HG03558 (cell line): ENCODE data around the gene GPR37.

Experiments
- ATAC-seq: cut with Tn5 transposase; IDR thresholded peaks from one replicate; pipeline ENCODE4 v1.9.1; 2021; ENCODE audit warnings: moderate number of reproducible peaks; ENCODE audit not compliant: unreplicated experiment; ENCODE audit errors: extremely low read depth

GPR37 gene

DNA sequence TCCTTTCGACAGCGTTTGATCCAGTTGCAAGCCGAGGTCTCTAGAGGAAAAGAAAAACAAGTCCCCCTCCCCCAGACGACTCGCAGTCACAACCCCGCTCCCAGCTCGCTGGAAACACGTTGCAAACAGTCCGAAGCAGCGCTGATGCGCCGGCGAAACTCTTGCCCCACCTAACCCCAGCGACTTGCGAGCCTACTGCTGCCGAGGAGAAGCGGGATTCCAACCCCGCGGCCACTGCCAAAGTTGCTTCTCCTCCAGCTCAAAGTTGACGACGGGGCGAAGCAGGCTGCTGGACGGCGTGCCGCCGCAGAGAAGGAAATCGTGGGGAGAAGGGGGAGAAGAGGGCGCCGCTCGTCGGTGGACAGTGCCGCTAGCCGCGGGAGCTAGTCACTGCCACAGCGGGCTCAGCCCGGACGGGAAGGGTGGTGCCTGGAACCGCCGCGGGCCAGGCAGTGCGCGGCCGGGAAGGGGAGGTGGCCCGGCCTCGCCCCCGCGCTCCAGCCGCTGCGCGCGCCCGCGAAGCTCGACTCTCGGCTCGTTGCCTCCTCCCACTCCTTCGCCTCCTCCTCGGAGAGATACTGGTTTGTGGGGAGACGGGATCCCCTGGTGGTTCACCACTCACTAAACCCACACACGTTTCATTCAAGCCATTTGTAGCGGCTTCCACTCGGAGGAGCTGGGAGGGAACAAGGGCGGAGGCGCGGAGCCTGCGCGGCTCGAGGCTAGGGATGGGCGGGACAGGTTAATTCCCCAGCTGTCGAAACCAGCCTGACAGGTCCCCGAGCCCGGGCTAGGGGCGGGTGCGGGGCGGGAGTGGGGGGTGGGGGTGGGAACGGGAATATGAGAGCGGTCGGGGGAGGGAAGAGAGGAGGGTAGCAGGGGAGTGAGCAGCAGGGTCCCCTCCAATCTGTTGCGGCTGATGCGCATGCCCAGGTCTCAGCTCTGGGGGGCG lies at the start of gene GPR37:
Gene GPR37, minus strand, starts transcription at position 392 of the 952 bp plus-strand sequence. CDS start 816 bp downstream, outside the sequence.
- no peak for ATAC-seq

DNA sequence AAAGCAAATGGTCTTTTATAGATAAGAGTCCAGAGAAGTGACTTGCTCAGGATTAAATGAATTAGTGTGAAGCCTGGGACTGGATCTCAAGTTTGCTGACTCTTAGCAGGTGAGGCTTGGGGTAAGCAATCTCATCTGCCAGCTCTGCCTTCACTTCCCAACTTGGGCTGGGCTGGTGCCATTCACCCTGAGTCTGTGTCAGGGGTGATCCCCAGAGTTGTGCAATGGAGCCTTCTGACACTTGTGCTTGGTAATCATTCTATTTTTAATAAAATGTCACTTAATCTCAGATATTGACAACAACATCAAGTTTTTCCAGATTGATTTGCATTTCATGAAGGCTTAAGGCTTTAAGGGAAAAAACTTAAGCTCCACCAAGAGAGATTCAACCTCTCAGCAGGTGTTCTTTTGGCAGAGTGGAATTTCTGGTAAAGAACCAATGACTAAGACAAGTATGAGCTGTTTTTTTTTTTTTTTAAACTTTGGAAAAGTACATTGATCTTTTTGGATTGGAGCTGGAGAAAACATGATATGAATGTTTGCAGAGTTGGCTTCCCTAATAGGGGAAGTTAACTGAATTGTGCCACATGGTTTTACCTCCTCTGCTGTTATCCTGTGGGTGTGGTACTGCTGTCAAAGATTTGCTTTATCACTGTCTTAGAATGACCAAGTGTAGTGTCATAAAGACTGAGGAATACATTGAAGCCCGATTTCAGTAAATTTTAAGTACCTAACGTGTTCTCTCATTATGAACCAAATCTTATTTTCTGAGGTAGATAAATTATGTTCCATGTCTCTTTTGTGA lies 48.6 kb upstream of the GPR37 start:
- ATAC-seq, result no peak

DNA sequence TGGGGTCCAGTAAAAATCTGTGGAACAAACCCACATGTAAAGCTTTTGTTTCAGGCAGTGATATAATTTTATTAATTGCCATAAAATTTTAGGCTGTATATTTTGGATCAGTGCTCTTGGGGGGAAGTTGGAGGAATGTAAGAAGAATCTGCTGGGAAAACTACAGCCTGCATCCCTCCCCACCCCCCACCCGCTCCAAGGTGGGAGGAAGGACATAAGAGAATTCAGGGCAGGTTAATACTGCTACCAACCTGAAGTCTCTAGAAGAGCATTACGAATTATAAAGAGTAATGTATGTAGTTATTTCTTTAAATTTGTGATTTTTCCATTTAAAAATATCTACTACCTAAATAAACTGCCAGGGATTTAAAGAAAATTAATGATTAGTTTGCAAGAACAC lies 47.2 kb upstream of the GPR37 start:
- no peak for ATAC-seq

DNA sequence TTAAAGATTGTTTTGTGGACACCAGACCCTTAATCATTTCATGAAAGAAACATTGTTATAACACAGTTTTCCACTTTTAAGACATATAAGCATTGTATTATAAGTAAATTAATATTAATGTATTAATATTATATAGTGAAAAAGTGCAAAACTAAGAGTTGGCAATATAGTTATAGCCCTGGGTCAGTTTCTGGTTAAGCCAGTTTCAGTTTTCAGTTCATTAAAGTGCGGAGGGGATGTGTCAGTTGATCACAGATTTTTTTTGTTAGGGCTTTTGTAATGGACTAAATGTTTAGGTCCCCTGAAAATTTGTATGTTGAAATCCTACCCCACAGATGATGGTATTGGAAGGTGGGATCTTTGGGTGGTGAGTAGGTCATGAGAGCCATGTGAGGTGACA lies 45.7 kb upstream of the GPR37 start:
- ATAC-seq, result no peak

- no peak for ATAC-seq
These were observed 45.0 kb upstream of the GPR37 start for GRCh38 chr7:124810605-124811004.

- ATAC-seq, result no peak
These were observed 42.6 kb upstream of the GPR37 start for GRCh38 chr7:124808206-124808605.

DNA sequence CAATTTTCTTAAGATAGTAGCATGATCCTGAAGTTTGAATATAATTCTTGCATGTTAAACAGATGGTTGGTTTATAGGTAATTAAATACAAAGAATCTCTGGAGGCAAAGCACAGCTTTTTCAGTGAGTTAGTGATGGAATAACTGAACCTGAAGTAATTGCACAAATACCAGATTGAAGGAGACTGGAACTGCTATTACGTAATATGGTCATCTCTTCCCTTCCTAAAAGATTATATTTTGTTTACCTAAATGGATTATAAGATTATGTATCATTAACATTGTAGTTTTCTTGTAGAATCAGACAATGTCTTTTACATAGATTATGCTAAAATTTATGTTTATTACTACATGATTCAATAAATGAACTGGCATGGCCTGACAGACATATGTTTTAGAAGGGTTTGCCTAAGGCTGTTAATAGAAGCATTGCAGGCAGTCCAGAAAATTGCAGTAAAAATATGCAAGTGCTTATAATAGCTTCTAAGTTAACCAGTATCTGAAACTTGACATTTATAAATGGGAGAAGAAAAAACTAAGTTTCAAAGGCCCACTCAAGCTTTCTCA lies 35.8 kb upstream of the GPR37 start:
- no peak for ATAC-seq

DNA sequence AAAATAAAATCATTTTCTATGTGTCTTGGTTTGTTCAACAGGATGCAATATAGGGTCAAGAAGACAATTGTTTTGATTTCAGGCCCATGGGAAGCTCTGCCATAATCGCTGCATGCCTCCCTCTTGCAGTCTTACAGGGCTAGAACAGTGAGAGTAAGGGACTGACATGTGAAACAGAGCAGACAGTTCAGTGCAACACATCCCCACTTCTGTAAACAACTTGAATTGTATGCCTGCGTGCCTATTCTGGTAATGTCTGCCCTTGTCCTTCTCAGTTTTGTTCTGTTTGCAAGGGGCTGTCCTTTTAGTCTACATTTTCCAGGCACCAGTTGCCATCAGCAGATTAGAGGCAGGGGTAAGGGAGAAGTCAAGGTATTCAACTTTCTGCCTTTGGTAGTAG lies 34.8 kb upstream of the GPR37 start:
- ATAC-seq, result no peak

GRCh38 chr7:124799448-124799847 lies 33.9 kb upstream of the GPR37 start:
- ATAC-seq, result no peak

DNA sequence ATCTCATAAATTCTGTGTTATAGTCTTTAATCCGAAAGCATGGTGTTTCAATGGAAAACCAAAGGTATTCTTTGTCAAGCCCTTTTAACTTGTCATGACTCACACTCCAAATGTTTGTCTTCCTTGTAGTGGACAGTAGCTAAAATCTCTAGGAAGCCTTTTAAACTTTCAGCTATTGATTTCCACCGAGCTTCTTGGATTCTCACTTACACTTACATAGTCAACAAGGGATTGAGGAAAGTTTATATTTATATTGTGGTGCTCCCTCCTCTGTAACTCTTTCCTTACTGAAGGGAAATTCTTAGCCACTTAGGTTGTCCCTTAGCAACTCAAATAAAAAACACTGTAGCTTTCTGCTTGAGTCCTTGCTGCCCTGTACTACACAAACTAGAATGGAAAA lies 31.2 kb upstream of the GPR37 start:
- no peak for ATAC-seq

- ATAC-seq, result no peak
These were observed 27.1 kb upstream of the GPR37 start for GRCh38 chr7:124792696-124793095.

DNA sequence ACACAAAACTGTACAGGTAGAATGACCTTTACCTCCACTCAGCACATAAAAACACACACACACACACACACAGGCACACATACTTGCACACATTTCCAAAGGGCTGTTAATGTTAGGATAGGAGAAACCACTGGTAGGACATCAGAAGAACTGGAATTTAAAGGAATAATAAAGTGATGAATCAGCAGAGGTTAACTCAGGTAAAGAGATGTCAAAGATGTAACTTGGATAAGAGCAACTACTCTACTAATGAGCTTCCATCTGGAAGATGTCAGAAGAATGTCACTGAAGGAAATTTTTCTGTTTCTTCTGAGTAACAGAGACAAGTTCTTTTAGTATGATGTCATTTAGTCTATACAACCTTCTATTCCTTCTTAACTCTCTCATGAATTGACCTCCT lies 26.4 kb upstream of the GPR37 start:
- no peak for ATAC-seq

- ATAC-seq, result no peak
These were observed 25.8 kb upstream of the GPR37 start for GRCh38 chr7:124791426-124791825.

DNA sequence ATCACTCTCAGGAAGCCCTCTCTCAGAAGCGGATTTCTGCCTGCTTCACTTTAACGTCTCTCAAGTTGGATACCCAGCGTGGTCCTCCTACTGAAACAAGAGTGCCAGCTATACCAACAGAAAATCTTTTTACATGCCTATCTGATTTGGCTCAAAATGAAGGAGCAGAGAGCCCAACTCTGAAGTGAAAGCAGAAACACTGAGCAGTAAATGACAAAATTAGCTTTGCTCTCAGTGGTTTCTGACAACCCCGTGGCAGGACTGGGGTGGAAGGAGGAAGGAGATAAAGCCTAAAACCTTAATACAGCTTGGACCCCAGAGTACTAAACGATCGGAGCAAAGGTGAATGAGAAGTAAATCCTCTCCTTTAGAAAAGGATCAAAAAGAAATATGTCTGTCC lies 25.1 kb upstream of the GPR37 start:
- no peak for ATAC-seq

DNA sequence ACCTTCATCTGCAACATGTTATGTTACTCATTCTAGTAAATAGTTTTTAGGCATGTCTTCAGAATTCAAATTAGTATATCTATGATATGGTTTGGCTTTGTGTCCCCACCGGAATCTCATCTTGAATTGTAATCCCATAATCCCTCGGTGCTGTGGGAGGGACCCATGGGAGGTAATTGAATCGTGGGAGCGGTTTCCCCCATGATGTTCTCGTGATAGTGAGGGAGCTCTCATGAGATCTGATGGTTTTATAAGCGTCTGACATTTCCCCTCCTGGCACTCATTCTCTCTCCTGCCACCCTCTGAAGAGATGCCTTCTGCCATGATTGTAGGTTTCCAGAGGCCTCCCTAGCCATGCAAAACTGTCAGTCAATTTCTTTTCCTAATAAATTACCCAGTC lies 20.4 kb upstream of the GPR37 start:
- ATAC-seq, result no peak

- ATAC-seq, result no peak
These were observed 19.6 kb upstream of the GPR37 start for GRCh38 chr7:124784879-124785818.

DNA sequence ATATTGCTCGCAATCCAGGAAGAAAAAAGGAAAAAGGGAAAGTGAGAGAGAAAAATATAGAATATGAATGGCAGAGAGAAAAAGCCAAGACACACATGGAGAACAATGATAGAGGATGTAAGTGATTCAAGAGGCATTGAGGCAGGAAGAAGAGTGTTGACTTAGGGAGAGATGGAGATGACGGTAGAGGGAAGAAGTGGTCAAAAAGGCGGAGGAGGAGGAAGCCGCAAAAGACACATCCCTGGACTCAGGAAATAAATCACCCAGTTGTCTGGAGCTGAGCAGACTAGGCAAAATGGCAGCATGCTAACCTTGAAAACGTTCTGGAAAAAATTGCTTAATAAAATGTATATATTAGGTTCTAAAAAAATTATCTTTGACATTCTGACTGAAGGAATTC lies 17.7 kb upstream of the GPR37 start:
- ATAC-seq, result no peak

DNA sequence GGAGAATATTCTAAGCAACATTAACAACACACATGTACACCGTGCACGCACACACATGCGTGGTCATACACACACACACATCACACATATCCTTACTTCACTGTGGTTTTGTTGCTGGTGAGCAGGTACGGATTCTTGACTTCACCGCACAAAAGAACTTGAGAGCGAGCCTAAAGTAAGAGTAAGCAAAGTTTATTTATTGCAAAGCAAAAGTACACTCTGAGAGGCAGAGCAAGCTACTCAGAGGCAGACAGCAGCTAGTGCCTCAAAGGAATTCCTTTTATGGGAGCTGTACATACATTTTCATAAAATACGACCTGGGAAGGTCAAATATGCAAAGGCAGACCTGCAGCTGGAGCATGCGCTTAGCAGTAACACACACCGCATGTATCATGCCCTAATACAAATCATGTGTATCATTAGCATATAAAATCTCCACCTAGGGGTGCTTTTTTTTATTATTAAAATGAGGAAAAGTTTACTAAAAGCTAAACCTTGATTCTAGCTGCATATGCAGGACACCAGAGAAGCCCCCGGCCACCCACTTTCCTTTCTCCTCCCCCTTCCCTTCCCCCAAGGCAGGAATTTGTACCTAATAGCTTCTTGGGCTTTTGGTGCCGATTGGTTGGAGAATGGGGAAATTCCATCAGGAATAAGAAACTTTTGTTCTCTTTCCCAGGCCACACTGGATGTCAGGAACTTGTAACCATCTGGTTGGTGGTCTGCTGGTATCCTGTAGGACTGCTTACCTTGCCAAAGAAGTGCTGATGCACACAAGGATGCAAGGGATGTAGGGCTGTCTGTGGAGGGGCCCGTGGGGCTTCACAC lies 16.5 kb upstream of the GPR37 start:
- no peak for ATAC-seq

DNA sequence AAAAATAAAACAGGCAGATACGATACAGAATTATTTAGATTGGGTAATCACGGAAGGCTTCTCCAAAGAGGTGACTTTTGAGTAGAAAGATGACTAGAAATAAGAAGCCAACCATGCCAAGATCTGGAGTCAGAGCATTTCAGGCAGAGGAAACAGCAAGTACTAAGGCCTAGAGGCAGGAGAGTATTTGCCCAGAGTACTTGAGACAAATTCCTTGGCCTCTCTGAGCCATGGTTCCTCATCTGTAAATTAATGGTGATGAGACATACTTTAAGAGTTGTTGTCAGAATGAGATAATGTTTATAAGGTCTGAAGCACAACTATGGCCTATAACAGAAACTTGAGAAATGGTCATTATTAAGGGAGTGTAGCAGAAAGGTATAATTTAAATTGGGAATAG lies 15.8 kb upstream of the GPR37 start:
- no peak for ATAC-seq
